Upper lobe of left lung (tissue), 6 donors: ENCODE measurements around the gene SLC25A47. TPM values are rescaled to one million over a fixed set of nuclear protein-coding genes. Genes with fewer than 3 reads are reported as not detected.

ENCODE experiments used
- ATAC-seq, 2 donors: fragments of 200-7000 bp; cut with Tn5 transposase; one replicate each; pipeline ENCODE4 v1.9.1; 2022; ENCODE audit warnings: mild to moderate bottlenecking in 2 of 2, moderate library complexity in 2 of 2; ENCODE audit not compliant: low FRiP score in 2 of 2
- DNase-seq, 2 donors: peaks; one replicate each; pipeline ENCODE4 v3.0.0-alpha.2; 2019 to 2020
- H3K27ac ChIP-seq, 4 donors: fragments of 200-600 bp; sonication (generic); one replicate each; pipeline ENCODE4 v1.5.1; 2016 to 2019
- H3K27me3 ChIP-seq, 4 donors: fragments of 200-600 bp; sonication (generic); one replicate each; pipeline ENCODE4 v1.5.1; 2017 to 2019
- H3K36me3 ChIP-seq, 4 donors: fragments of 200-600 bp; sonication (generic); one replicate each; pipeline ENCODE4 v1.5.1; 2016 to 2019
- H3K4me1 ChIP-seq, 4 donors: fragments of 200-600 bp; sonication (generic); one replicate each; pipeline ENCODE4 v1.5.1; 2018 to 2019
- H3K4me3 ChIP-seq, 4 donors: fragments of 200-600 bp; sonication (generic); one replicate each; pipeline ENCODE4 v1.5.1; 2017 to 2019; ENCODE audit warnings: mild to moderate bottlenecking in 2 of 4, moderate library complexity in 1 of 4
- H3K9me3 ChIP-seq, 4 donors: fragments of 200-600 bp; sonication (generic); one replicate each; pipeline ENCODE4 v1.5.1; 2018 to 2019
- CTCF ChIP-seq, 6 experiments: fragments of 450-650 bp in 4 of 6; fragments of 200-600 bp in 2 of 6; sonication (generic) in 2 of 6; IDR thresholded peaks; one replicate each; pipeline ENCODE4 v1.5.1; 2016 to 2019; ENCODE audit warnings: antibody characterized with exemption in 6 of 6
- EP300 ChIP-seq, 4 donors: sonication (generic); formaldehyde crosslinking; IDR thresholded peaks; one replicate each; pipeline ENCODE4 v1.5.1; 2017; ENCODE audit warnings: antibody characterized with exemption in 4 of 4, control low read depth in 2 of 4
- POLR2A ChIP-seq, 4 donors: fragments of 450-650 bp; IDR thresholded peaks; one replicate each; pipeline ENCODE4 v1.5.1; 2016 to 2017; ENCODE audit warnings: antibody characterized with exemption in 4 of 4, mild to moderate bottlenecking in 2 of 4
- POLR2AphosphoS5 ChIP-seq, 2 donors: sonication (generic); formaldehyde crosslinking; IDR thresholded peaks; one replicate each; pipeline ENCODE4 v1.5.1; 2017; ENCODE audit warnings: antibody characterized with exemption in 2 of 2
- WGBS, 2 donors: methylation state at CpG; one replicate each; pipeline ENCODE4 v1.1.5; 2017 to 2018; 5-methylcytosine and 5-hydroxymethylcytosine counted together
- small RNA-seq, 4 donors: library from RNA; depleted of rRNA; stranded (forward); fragments of <200 nt; gene quantifications; one replicate each; pipeline ENCODE3, GENCODE V24; 2016
- total RNA-seq, 6 donors: library from RNA; depleted of rRNA in 4 of 6; stranded (reverse); fragments of >200 nt in 4 of 6; gene quantifications; one replicate each; pipeline versions ENCODE4 v1.1.0 to v1.2.1, GENCODE V29; 2016 to 2021
- donor health status: DM: no; HTN: no; CAD: no; lungs with moderate emphysema.
- donor health status: DM: no; HTN: yes; CAD: no; lungs with severe emphysema.

Gene SLC25A47
- total RNA-seq, 6 donors from 2014 or later = not detected

- 1% methylated on average over 17 of the region's 17 CpGs for WGBS, 2 donors
- peak; percentile 84 to 85 for ATAC-seq
- Histone ChIP-seq H3K27ac (peak overlapping the region; percentile 92 to 98 (median 94)), H3K4me3 (peak overlapping the region; percentile 64 to 91 (median 84)), H3K36me3 (peaks cover 0 to 4% (median 0%) of the 10 kb centered on the region in 4 donors), H3K27me3 (no peaks in the 10 kb centered on the region), H3K9me3 (no peaks in the 10 kb centered on the region), H3K4me1 (peaks cover 27 to 62% (median 31%) of the 10 kb centered on the region in 4 donors)
- DNase-seq = peak in 1 of 2 donors; percentile 86
- TF ChIP-seq EP300 (IDR thresholded peaks at IDR 0.05) (peak in 1 of 4 donors; percentile 84), POLR2AphosphoS5 (IDR thresholded peaks at IDR 0.05) (peak; percentile 50 to 74), POLR2A (IDR thresholded peaks at IDR 0.05) (peak in 1 of 4 donors; percentile 45), CTCF (IDR thresholded peaks at IDR 0.05) (no peak)
Measured at GRCh38 chr14:100375266-100375962, 52.3 kb downstream of the SLC25A47 start.

GRCh38 chr14:100375963-100376735 is 53.0 kb downstream of the SLC25A47 start, which contains the start of gene WDR25:
Gene WDR25 (plus strand): TSS chr14:100376485.
- Histone ChIP-seq H3K27me3 (no peaks in the 10 kb centered on the region), H3K27ac (peak within 1 kb of the TSS; percentile 92 to 98 (median 94)), H3K4me3 (peak within 1 kb of the TSS; percentile 64 to 91 (median 84)), H3K36me3 (peaks cover 0 to 8% (median 3%) of the 10 kb centered on the region in 4 donors), H3K4me1 (peaks cover 27 to 56% (median 32%) of the 10 kb centered on the region in 4 donors), H3K9me3 (no peaks in the 10 kb centered on the region)
- WGBS, 2 donors = 0% methylated on average over 32 to 37 of the region's 74 CpGs
- ATAC-seq (peak; percentile 96), DNase-seq (peak; percentile 92 to 99)
- TF ChIP-seq POLR2AphosphoS5 (IDR thresholded peaks at IDR 0.05) (peak; percentile 88 to 93), EP300 (IDR thresholded peaks at IDR 0.05) (peak in 1 of 4 donors; percentile 70), POLR2A (IDR thresholded peaks at IDR 0.05) (peak in 3 of 4 donors; percentile 56 to 90 (median 59)), CTCF (IDR thresholded peaks at IDR 0.05) (peak in 2 of 6 experiments; percentile 13 to 16)

- DNase-seq (no peak), ATAC-seq (no peak)
- 18 to 31% methylated on average over 7 of the region's 7 CpGs for WGBS, 2 donors
- Histone ChIP-seq H3K9me3 (no peaks in the 10 kb centered on the region), H3K4me3 (peak overlapping the region; percentile 27 to 91 (median 84)), H3K4me1 (peaks cover 27 to 54% (median 34%) of the 10 kb centered on the region in 4 donors), H3K36me3 (peaks cover 0 to 14% (median 8%) of the 10 kb centered on the region in 4 donors), H3K27me3 (no peaks in the 10 kb centered on the region), H3K27ac (peak overlapping the region; percentile 92 to 98 (median 94))
- TF ChIP-seq POLR2AphosphoS5 (IDR thresholded peaks at IDR 0.05) (no peak), CTCF (IDR thresholded peaks at IDR 0.05) (peak in 3 of 6 experiments; percentile 5 to 14 (median 12))
Measured at GRCh38 chr14:100376751-100377171, 53.6 kb downstream of the SLC25A47 start.

Small RNAs within 50 kb of the gene (small RNA-seq; reads per million reads assigned to genes)
- gene AL157871.3 (0 reads per million in 4 donors), gene MIR345 (12.7 to 39.8 (median 25.4) reads per million in 4 donors), gene RN7SL523P (0 reads per million in 4 donors)

Other genes with a start within 250 kb of the SLC25A47 start
- gene DEGS2, start 163.7 kb upstream of the SLC25A47 start, total RNA-seq = 10 to 100 TPM in 1 of 6 donors, 1 to 10 TPM in 5; 2.0 to 19.9 (median 5.4) TPM
- 10 to 100 TPM; 35.6 to 70.4 (median 52.4) TPM for gene YY1, start 84.2 kb upstream of the SLC25A47 start, total RNA-seq
- gene SLC25A29, start 16.9 kb upstream of the SLC25A47 start, total RNA-seq = 100 to 1,000 TPM in 2 of 6 donors, 10 to 100 TPM in 4; 81.5 to 275 (median 96.6) TPM
- 10 to 100 TPM in 4 of 6 donors, 1 to 10 TPM in 2; 5.5 to 43.0 (median 10.6) TPM for gene WDR25, start 53.1 kb downstream of the SLC25A47 start, total RNA-seq